ENCODE results near the gene SLC23A3.

- TF ChIP-seq CTCF (conservative IDR thresholded peaks at IDR 0.05) (no peak), EZH2 (IDR thresholded peaks at IDR 0.05; ENCODE audit: low read depth) (no peak)
These were observed 41.1 kb upstream of the SLC23A3 start for GRCh38 chr2:219210886-219211362.

All from PC-9 (cell line).